Effector CD4-positive, alpha-beta T cell (primary cell): ENCODE measurements around the gene MOSPD3.
A peak's percentile ranks its signal among the peaks of the same experiment; 100 is the strongest.
"Not testable (repeated sequence)": the region's sequence is repeated elsewhere in the genome, so short reads cannot be mapped to it uniquely, and the experiment has no call there.

Experiments used
- DNase-seq: peaks from one replicate; pipeline ENCODE4 v3.0.0-alpha.2; 2020

Gene MOSPD3

DNA sequence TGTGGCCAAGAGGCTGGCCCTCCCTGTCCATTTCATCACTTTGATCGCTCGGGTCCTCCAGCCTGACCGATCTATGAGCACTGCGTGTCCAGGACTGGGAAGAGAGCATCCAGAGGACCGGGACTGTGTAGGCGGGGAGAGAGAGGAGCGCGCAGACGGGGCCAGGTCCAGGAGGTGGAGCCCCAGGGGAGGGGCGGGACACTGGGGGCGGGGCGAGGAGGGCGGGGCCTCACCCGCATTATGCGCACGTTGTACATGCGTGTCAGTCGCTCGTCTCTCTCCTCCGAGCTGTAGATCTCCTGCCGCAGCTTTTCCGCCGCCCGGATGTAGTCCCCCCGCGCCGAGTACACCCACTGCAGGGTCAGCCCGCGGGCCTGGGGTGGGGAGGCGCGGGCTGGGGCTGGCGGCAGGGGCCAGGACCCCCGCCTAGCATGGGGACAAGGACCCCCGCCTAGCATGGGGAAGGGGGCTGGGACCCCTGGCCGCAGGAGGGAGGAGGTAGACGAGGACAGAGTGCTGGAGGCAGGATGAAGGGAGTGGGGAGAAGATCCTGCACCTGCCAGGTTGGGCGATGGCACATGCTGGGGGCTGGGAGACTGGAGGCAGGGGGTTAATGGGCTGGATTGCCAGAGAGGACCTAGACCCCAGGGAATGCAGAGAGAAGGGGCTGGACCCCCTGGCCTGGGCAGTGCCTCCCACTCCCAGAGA lies 14.3 kb downstream of the MOSPD3 start:
- DNase-seq, result peak; percentile 77

DNA sequence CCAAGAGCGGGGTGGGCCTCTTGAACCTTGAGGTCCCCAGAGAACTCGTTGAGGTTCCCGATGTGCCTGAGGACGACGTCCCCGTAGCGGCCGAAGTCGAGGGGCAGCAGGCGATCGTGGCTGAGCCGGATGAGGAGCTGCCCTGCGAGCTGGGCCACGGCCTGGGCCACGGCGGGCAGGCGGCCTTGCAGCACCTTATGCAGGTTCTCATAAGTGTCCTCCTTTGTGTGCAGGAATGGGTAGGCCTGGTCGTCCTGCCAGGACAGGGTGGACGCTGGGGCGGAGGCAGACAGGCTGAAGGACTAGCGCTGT lies 14.9 kb downstream of the MOSPD3 start:
- no peak for DNase-seq

DNA sequence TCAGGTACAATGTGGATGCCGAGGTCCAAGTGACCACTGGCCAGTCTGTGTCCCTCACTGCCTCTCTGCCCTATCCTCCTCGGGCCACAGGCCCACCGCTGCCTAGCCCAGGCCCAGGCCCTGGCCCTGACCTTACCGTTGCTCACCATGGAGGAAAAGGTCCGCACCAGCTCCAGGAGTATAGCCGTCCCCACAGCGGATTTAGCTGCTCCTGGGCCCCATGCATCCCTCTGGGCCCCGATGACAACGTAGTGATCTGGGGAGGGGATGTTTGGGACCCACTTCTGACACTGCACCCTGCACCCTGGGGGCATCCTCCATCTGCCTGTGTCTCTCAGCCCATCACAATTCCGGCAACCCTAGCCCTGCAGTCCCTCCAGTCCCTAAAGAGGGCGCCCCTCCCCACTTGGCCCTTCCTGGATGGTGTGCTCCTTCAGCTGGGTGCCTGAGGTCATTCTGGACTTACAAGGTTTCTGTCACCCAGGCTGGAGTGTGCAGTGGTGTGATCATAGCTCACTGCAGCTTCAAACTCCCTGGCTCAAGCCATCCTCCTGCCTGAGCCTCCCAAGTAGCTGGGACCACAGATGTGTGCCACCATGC lies 16.9 kb downstream of the MOSPD3 start:
- no peak for DNase-seq

GRCh38 chr7:100630066-100630465 lies 17.7 kb downstream of the MOSPD3 start:
- no peak for DNase-seq

DNA sequence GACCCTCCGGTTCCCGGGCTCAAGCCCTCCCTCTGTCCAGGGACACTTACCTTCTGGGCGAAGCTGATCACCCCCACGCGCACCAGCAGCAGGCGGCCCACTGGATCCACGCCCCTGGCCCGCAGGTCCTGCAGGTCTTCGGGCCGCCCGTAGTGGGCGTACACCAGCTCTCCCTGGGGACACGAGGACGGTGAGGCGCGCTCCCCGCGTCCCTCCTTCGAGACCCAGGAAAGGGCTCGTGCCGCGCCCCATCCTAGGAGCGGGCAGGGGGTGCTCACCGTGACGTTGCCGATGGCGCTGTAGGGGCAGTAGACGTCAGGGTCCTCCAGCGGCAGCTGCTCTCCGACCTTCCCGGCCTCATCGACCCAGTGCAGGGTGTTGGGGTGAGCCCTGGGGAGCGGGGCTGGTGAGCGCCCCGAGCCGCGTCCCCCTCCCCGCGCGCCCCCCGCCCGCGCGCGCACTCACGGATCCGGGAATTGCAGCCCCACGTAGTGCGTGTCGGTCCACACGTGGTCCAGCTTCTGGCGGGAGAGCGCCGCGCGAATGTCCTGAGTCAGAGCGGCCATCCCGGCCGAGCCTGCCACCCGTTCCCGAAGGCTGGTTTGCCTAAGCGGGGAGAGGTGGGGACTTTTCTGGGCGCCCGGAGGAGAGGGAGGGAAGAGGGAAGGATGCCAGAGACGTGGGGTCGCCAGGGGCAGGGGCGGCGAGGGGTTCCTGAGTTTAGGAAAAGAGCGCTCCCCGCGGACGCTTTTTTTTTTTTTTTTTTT lies 20.8 kb downstream of the MOSPD3 start:
- DNase-seq, result peak; percentile 34

DNA sequence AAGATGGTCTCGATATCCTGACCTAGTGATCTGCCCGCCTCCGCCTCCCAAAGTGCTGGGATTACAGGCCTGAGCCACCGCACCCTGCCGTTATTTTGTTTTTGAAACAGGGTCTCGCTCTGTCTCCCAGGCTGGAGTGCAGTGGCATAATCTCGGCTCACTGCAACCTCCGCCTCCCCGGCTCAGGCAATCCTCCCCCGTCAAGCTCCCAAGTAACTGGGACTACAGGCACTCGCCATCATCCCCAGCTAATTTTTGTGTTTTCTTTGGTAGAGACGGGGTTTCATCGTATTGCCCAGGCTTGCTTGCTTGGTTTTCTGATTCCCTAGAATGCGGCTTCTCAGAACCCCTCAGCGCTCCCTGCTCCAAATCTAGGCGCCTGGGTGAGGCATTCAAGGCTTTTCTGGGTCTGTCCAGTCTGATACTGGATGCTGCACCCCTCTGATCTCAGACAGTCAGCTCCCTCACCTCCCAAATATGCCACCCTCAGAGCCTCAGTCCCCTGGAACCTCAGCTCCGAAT lies 27.7 kb downstream of the MOSPD3 start:
- DNase-seq, result no peak

DNA sequence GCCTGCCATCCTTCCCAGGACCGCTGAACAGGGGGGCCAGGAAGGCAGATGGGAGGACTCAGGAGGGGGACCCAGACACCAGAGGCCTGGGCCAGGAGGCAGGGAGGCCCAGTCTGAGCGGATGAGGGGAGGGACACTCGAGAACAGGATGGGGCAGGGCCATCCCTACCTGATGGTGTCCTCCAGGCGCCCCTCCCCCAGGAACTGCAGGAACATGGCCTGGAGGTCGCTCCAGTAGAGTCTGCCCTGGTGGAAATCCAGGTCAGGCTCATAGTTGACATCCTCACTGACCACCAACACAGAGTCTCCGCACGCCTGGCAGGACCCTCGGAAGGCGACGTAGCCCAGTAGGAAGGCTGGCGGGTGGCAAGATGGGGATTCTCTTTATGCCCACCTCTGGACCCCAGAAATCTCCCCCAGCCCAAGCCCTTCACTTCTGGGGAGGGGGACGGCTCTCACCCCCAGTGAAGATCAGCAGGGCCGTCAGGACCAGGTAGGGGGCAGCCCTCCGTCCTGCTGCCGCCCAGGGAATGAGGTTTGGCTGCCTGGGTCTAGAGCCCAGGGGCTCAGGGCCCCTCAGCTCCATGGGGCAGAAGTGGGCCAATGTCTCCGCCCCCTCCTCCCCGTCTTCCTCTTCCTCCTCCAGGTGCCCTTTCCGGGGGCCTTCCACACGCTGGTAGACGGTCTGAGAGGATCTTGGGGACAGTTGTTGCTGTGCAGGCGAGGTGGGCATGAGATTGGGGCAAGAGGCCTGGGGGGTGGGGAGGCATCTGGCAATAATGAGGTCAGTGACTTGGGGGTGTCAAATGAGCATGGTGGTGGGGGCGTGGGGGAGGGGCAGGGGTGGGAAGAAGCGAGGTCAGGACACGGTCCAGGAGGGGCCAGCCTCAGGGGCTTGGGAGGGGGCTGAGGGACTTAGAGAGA lies 28.4 kb downstream of the MOSPD3 start:
- no peak for DNase-seq

GRCh38 chr7:100641463-100641859 lies 29.1 kb downstream of the MOSPD3 start, which contains the start of gene TFR2:
TSS of gene TFR2 (minus strand) at chr7:100641552. CDS start at chr7:100641509, 43 bp downstream.
- no peak for DNase-seq

DNA sequence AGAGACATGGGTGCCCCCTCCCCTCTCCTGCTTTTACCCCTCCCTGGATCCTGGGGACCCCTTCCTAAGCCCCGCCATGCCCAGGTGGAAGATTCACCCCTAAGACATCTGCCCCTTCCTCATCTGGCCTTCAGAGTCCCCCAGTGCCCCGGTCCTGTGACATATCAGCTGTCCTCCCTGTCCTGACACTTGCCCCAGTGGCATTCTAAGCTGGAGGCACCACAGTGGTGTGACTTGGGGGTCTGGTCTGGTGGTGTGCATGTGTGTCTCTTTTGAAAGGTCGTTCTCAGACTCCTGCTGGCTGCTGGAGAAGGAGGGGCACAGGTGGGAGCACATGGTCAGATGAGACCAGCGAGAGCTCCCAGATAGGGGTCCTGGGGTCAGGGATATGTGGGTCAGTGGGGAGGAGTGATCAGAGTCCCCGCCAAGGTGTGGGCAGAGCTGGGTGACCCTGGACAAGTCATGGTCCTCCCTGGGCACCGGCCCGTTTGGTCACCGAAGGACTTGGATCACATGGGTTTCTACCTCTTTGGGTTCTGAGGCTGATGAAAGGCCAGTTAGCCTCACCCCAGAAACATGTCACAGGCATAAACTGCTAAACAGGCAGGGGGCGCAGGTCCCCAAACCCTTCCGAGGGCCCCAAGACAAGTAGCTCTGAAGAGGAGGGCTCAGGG lies 29.7 kb downstream of the MOSPD3 start:
- DNase-seq, result no peak

- DNase-seq, result no peak
Observed at GRCh38 chr7:100642534-100642907, 30.2 kb downstream of the MOSPD3 start.

GRCh38 chr7:100649826-100650565 lies 37.7 kb downstream of the MOSPD3 start:
- DNase-seq, result no peak

- DNase-seq, result no peak
Observed at GRCh38 chr7:100654908-100655831, 42.8 kb downstream of the MOSPD3 start.

- no peak for DNase-seq
Observed at GRCh38 chr7:100655908-100656674, 43.8 kb downstream of the MOSPD3 start, which contains the start of gene ACTL6B. TSS of gene ACTL6B (minus strand) at chr7:100656448. CDS start at chr7:100656354, 94 bp downstream.

DNA sequence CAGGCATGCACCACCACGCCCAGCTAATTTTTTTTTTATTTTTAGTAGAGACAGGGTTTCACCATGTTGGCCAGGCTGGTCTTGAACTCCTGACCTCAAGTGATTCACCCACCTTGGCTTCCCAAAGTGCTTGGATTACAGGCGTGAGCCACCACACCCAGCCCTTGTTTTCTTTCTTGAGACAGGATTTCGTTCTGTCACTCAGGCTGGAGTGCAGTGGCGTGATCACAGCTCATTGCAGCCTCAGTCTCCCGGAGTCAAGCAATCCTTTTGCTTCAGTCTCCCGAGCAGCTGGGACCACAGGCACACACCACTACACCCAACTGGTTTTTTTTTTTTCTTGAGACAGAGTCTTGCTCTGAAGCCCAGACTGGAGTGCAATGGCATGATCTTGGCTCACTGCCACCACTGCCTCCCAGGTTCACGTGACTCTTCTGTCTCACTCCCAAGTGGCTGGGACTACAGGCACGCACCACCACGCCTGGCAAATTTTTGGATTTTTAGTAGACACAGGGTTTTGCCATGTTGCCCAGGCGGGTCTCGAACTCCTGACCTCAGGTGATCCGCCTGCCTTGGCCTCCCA lies 49.9 kb downstream of the MOSPD3 start:
- DNase-seq, result not testable (repeated sequence)
